ENCODE measurements around the gene TMEM125.

The TMEM125 gene

GRCh38 chr1:43269627-43270375 is at the start of gene TMEM125:
Gene TMEM125 (plus strand): TSS chr1:43269983. CDS start chr1:43272723, 2,740 bp downstream.
- peaks cover 32 to 34% of the 10 kb centered on the region in 2 donors for H3K27me3 Mint-ChIP-seq
- no peaks in the 10 kb centered on the region for H3K36me3 Mint-ChIP-seq
- no peaks in the 10 kb centered on the region for H3K9me3 Mint-ChIP-seq
- peaks cover 19 to 26% of the 10 kb centered on the region in 2 donors for H3K4me1 Mint-ChIP-seq
- peak within 1 kb of the TSS; percentile 68 to 76 for H3K4me3 Mint-ChIP-seq
- peak within 1 kb of the TSS; percentile 53 for H3K27ac Mint-ChIP-seq
- DNase-seq (no peak), ATAC-seq (replicated peaks) (no peak)

GRCh38 chr1:43220905-43221778 is 48.6 kb upstream of the TMEM125 start:
- no peaks in the 10 kb centered on the region for H3K9me3 Mint-ChIP-seq
- ATAC-seq (replicated peaks) (peak; percentile 91 to 94), DNase-seq (peak; percentile 68)
- H3K36me3 Mint-ChIP-seq: peaks cover 17 to 49% of the 10 kb centered on the region in 2 donors
- H3K4me3 Mint-ChIP-seq: peak overlapping the region; percentile 8 to 29
- H3K27ac Mint-ChIP-seq: peak overlapping the region; percentile 81
- H3K27me3 Mint-ChIP-seq: no peaks in the 10 kb centered on the region
- H3K4me1 Mint-ChIP-seq: peaks cover 21 to 43% of the 10 kb centered on the region in 2 donors

- Mint-ChIP-seq H3K36me3 (peaks cover 17 to 44% of the 10 kb centered on the region in 2 donors), H3K9me3 (no peaks in the 10 kb centered on the region), H3K27me3 (no peaks in the 10 kb centered on the region), H3K4me3 (peak overlapping the region; percentile 8 to 29), H3K27ac (peak overlapping the region; percentile 81), H3K4me1 (peaks cover 25 to 48% of the 10 kb centered on the region in 2 donors)
- DNase-seq (no peak), ATAC-seq (replicated peaks) (no peak)
Observed at GRCh38 chr1:43221797-43222196, 48.0 kb upstream of the TMEM125 start.

GRCh38 chr1:43222879-43223278 is 46.9 kb upstream of the TMEM125 start:
- Mint-ChIP-seq H3K4me1 (peaks cover 32 to 59% of the 10 kb centered on the region in 2 donors), H3K36me3 (peaks cover 16 to 39% of the 10 kb centered on the region in 2 donors), H3K27ac (peak overlapping the region; percentile 53), H3K4me3 (peak overlapping the region in 1 of 2 donors; percentile 29), H3K27me3 (no peaks in the 10 kb centered on the region), H3K9me3 (no peaks in the 10 kb centered on the region)
- ATAC-seq (replicated peaks) (no peak), DNase-seq (no peak)

GRCh38 chr1:43225168-43225567 is 44.6 kb upstream of the TMEM125 start:
- Mint-ChIP-seq H3K27me3 (no peaks in the 10 kb centered on the region), H3K4me3 (no peak overlapping the region), H3K9me3 (no peaks in the 10 kb centered on the region), H3K4me1 (peaks cover 33 to 56% of the 10 kb centered on the region in 2 donors), H3K27ac (peak overlapping the region; percentile 37), H3K36me3 (peaks cover 11 to 36% of the 10 kb centered on the region in 2 donors)
- ATAC-seq (replicated peaks) (no peak), DNase-seq (no peak)

- Mint-ChIP-seq H3K9me3 (no peaks in the 10 kb centered on the region), H3K4me1 (peaks cover 19 to 41% of the 10 kb centered on the region in 2 donors), H3K27ac (peak overlapping the region; percentile 56), H3K27me3 (no peaks in the 10 kb centered on the region), H3K4me3 (peak overlapping the region in 1 of 2 donors; percentile 43), H3K36me3 (peaks cover 7 to 35% of the 10 kb centered on the region in 2 donors)
- DNase-seq: peak; percentile 70
- ATAC-seq (replicated peaks): peak; percentile 97
Observed at GRCh38 chr1:43227143-43227764, 42.5 kb upstream of the TMEM125 start.

GRCh38 chr1:43229826-43230780 is 39.7 kb upstream of the TMEM125 start:
- Mint-ChIP-seq H3K36me3 (peaks cover 3 to 24% of the 10 kb centered on the region in 2 donors), H3K27ac (no peak overlapping the region), H3K4me1 (peaks cover 14 to 32% of the 10 kb centered on the region in 2 donors), H3K27me3 (peaks cover 5 to 6% of the 10 kb centered on the region in 2 donors), H3K9me3 (no peaks in the 10 kb centered on the region), H3K4me3 (no peak overlapping the region)
- DNase-seq (no peak), ATAC-seq (replicated peaks) (no peak)

GRCh38 chr1:43232074-43232473 is 37.7 kb upstream of the TMEM125 start:
- Mint-ChIP-seq H3K36me3 (peaks cover 3 to 18% of the 10 kb centered on the region in 2 donors), H3K27ac (no peak overlapping the region), H3K4me1 (peaks cover 7 to 17% of the 10 kb centered on the region in 2 donors), H3K4me3 (no peak overlapping the region), H3K27me3 (peaks cover 6% of the 10 kb centered on the region in 2 donors), H3K9me3 (no peaks in the 10 kb centered on the region)
- DNase-seq: no peak
- ATAC-seq (replicated peaks): no peak

GRCh38 chr1:43232482-43232881 is 37.3 kb upstream of the TMEM125 start:
- ATAC-seq (replicated peaks) (no peak), DNase-seq (no peak)
- no peak overlapping the region for H3K4me3 Mint-ChIP-seq
- peaks cover 6 to 17% of the 10 kb centered on the region in 2 donors for H3K4me1 Mint-ChIP-seq
- H3K36me3 Mint-ChIP-seq: peaks cover 3 to 21% of the 10 kb centered on the region in 2 donors
- no peak overlapping the region for H3K27ac Mint-ChIP-seq
- H3K9me3 Mint-ChIP-seq: no peaks in the 10 kb centered on the region
- peaks cover 6% of the 10 kb centered on the region in 2 donors for H3K27me3 Mint-ChIP-seq

- H3K4me3 Mint-ChIP-seq: no peak overlapping the region
- DNase-seq (no peak), ATAC-seq (replicated peaks) (no peak)
- peaks cover 6% of the 10 kb centered on the region in 2 donors for H3K27me3 Mint-ChIP-seq
- no peak overlapping the region for H3K27ac Mint-ChIP-seq
- peaks cover 12 to 21% of the 10 kb centered on the region in 2 donors for H3K4me1 Mint-ChIP-seq
- peaks cover 3 to 16% of the 10 kb centered on the region in 2 donors for H3K36me3 Mint-ChIP-seq
- no peaks in the 10 kb centered on the region for H3K9me3 Mint-ChIP-seq
Observed at GRCh38 chr1:43233631-43234030, 36.2 kb upstream of the TMEM125 start.

GRCh38 chr1:43234267-43234666 is 35.5 kb upstream of the TMEM125 start:
- ATAC-seq (replicated peaks): no peak
- Mint-ChIP-seq H3K27me3 (peaks cover 6% of the 10 kb centered on the region in 2 donors), H3K27ac (no peak overlapping the region)

GRCh38 chr1:43235040-43235439 is 34.7 kb upstream of the TMEM125 start:
- H3K27me3 Mint-ChIP-seq: peaks cover 6% of the 10 kb centered on the region in 2 donors
- no peak for ATAC-seq (replicated peaks)
- H3K9me3 Mint-ChIP-seq: no peaks in the 10 kb centered on the region
- peaks cover 23 to 35% of the 10 kb centered on the region in 2 donors for H3K4me1 Mint-ChIP-seq
- H3K4me3 Mint-ChIP-seq: no peak overlapping the region
- peaks cover 3 to 16% of the 10 kb centered on the region in 2 donors for H3K36me3 Mint-ChIP-seq
- H3K27ac Mint-ChIP-seq: no peak overlapping the region
- DNase-seq: no peak

More at GRCh38 chr1:43234267-43234666, 35.5 kb upstream of the TMEM125 start:
- H3K4me1 Mint-ChIP-seq: peaks cover 17 to 28% of the 10 kb centered on the region in 2 donors
- DNase-seq: no peak
- peaks cover 3 to 16% of the 10 kb centered on the region in 2 donors for H3K36me3 Mint-ChIP-seq
- no peaks in the 10 kb centered on the region for H3K9me3 Mint-ChIP-seq
- H3K4me3 Mint-ChIP-seq: no peak overlapping the region
